B cell (primary cell): ENCODE data around the gene SLC1A4.

ENCODE experiments used
- EZH2 ChIP-seq: IDR thresholded peaks from 2 replicates; pipeline ENCODE4 v1.6.1; 2012; ENCODE audit warnings: borderline replicate concordance, low read depth, mild to moderate bottlenecking, moderate library complexity, low read length; ENCODE audit not compliant: insufficient read depth, poor library complexity, severe bottlenecking
- TF ChIP-seq, protein P1 (sequence below): fragments of 200-600 bp; IDR thresholded peaks from one replicate; pipeline ENCODE4 v1.8.0; 2022; ENCODE audit warnings: antibody characterized with exemption, mild to moderate bottlenecking

- TF ChIP-seq EZH2: no peak
- TF ChIP-seq, protein P1, sequence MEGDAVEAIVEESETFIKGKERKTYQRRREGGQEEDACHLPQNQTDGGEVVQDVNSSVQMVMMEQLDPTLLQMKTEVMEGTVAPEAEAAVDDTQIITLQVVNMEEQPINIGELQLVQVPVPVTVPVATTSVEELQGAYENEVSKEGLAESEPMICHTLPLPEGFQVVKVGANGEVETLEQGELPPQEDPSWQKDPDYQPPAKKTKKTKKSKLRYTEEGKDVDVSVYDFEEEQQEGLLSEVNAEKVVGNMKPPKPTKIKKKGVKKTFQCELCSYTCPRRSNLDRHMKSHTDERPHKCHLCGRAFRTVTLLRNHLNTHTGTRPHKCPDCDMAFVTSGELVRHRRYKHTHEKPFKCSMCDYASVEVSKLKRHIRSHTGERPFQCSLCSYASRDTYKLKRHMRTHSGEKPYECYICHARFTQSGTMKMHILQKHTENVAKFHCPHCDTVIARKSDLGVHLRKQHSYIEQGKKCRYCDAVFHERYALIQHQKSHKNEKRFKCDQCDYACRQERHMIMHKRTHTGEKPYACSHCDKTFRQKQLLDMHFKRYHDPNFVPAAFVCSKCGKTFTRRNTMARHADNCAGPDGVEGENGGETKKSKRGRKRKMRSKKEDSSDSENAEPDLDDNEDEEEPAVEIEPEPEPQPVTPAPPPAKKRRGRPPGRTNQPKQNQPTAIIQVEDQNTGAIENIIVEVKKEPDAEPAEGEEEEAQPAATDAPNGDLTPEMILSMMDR: no peak
These were observed 42.3 kb downstream of the SLC1A4 start for GRCh38 chr2:65031341-65032018.
